Stimulated activated naive CD8-positive, alpha-beta T cell treated with anti-CD3 and anti-CD28 coated beads, Interleukin-15, Interleukin-2, amounts not matched to agents 100 ng/mL and 50 ng/mL, for 24 hours (primary cell): ENCODE measurements around the gene ATP6V0E1.
"Not testable (repeated sequence)": the region's sequence is repeated elsewhere in the genome, so short reads cannot be mapped to it uniquely, and the experiment has no call there.

ENCODE experiments used
- H3K27ac Mint-ChIP-seq: one replicate; pipeline ENCODE4 v1.8.0; 2021; ENCODE audit warnings: mild to moderate bottlenecking, mixed read lengths
- H3K27me3 Mint-ChIP-seq: one replicate; pipeline ENCODE4 v1.8.0; 2021; ENCODE audit warnings: mixed read lengths
- H3K36me3 Mint-ChIP-seq: one replicate; pipeline ENCODE4 v1.8.0; 2021; ENCODE audit warnings: low read depth, mixed read lengths
- H3K4me1 Mint-ChIP-seq: one replicate; pipeline ENCODE4 v1.8.0; 2021; ENCODE audit warnings: low read depth, mixed read lengths
- H3K4me3 Mint-ChIP-seq: one replicate; pipeline ENCODE4 v1.8.0; 2021; ENCODE audit warnings: mild to moderate bottlenecking, mixed read lengths
- H3K9me3 Mint-ChIP-seq: one replicate; pipeline ENCODE4 v1.8.0; 2021; ENCODE audit warnings: mixed read lengths

Gene ATP6V0E1

GRCh38 chr5:173004447-173004846, 20.9 kb downstream of the ATP6V0E1 start:
- Mint-ChIP-seq H3K27me3 (no peaks in the 10 kb centered on the region), H3K9me3 (no peaks in the 10 kb centered on the region), H3K4me3 (no peak overlapping the region), H3K4me1 (peaks cover 78% of the 10 kb centered on the region), H3K36me3 (peaks cover 27% of the 10 kb centered on the region), H3K27ac (no peak overlapping the region)

GRCh38 chr5:173010021-173010420, 26.4 kb downstream of the ATP6V0E1 start:
- H3K27ac Mint-ChIP-seq: peak overlapping the region; percentile 74
- H3K4me1 Mint-ChIP-seq: peaks cover 61% of the 10 kb centered on the region
- H3K9me3 Mint-ChIP-seq: no peaks in the 10 kb centered on the region
- peaks cover 18% of the 10 kb centered on the region for H3K36me3 Mint-ChIP-seq
- no peak overlapping the region for H3K4me3 Mint-ChIP-seq
- no peaks in the 10 kb centered on the region for H3K27me3 Mint-ChIP-seq

- Mint-ChIP-seq H3K27me3 (no peaks in the 10 kb centered on the region), H3K27ac (peak overlapping the region; percentile 16), H3K4me1 (peaks cover 64% of the 10 kb centered on the region), H3K9me3 (no peaks in the 10 kb centered on the region), H3K36me3 (peaks cover 18% of the 10 kb centered on the region), H3K4me3 (no peak overlapping the region)
Observed at GRCh38 chr5:173010547-173011464, 27.2 kb downstream of the ATP6V0E1 start.

- Mint-ChIP-seq H3K27me3 (no peaks in the 10 kb centered on the region), H3K4me3 (no peak overlapping the region), H3K27ac (no peak overlapping the region), H3K4me1 (peaks cover 70% of the 10 kb centered on the region), H3K36me3 (peaks cover 20% of the 10 kb centered on the region), H3K9me3 (no peaks in the 10 kb centered on the region)
Observed at GRCh38 chr5:173011566-173011965, 28.0 kb downstream of the ATP6V0E1 start.

- Mint-ChIP-seq H3K27me3 (no peaks in the 10 kb centered on the region), H3K9me3 (no peaks in the 10 kb centered on the region), H3K36me3 (peaks cover 26% of the 10 kb centered on the region), H3K4me3 (no peak overlapping the region), H3K4me1 (peaks cover 66% of the 10 kb centered on the region), H3K27ac (no peak overlapping the region)
Observed at GRCh38 chr5:173012882-173013281, 29.3 kb downstream of the ATP6V0E1 start.

- H3K9me3 Mint-ChIP-seq: no peaks in the 10 kb centered on the region
- peaks cover 33% of the 10 kb centered on the region for H3K36me3 Mint-ChIP-seq
- peaks cover 59% of the 10 kb centered on the region for H3K4me1 Mint-ChIP-seq
- no peak overlapping the region for H3K4me3 Mint-ChIP-seq
- H3K27me3 Mint-ChIP-seq: no peaks in the 10 kb centered on the region
- H3K27ac Mint-ChIP-seq: no peak overlapping the region
Observed at GRCh38 chr5:173014671-173015070, 31.1 kb downstream of the ATP6V0E1 start.

- Mint-ChIP-seq H3K4me1 (peaks cover 56% of the 10 kb centered on the region), H3K27ac (no peak overlapping the region), H3K9me3 (no peaks in the 10 kb centered on the region), H3K4me3 (no peak overlapping the region), H3K36me3 (peaks cover 34% of the 10 kb centered on the region), H3K27me3 (no peaks in the 10 kb centered on the region)
Observed at GRCh38 chr5:173015192-173015591, 31.6 kb downstream of the ATP6V0E1 start.

- Mint-ChIP-seq H3K4me3 (no peak overlapping the region), H3K4me1 (peaks cover 51% of the 10 kb centered on the region), H3K27me3 (no peaks in the 10 kb centered on the region), H3K9me3 (no peaks in the 10 kb centered on the region), H3K36me3 (peaks cover 35% of the 10 kb centered on the region), H3K27ac (peak overlapping the region; percentile 83)
Observed at GRCh38 chr5:173015598-173016455, 32.3 kb downstream of the ATP6V0E1 start.

- Mint-ChIP-seq H3K27ac (peak overlapping the region; percentile 83), H3K4me1 (peaks cover 46% of the 10 kb centered on the region), H3K36me3 (peaks cover 41% of the 10 kb centered on the region), H3K27me3 (no peaks in the 10 kb centered on the region), H3K9me3 (no peaks in the 10 kb centered on the region), H3K4me3 (no peak overlapping the region)
Observed at GRCh38 chr5:173016598-173017046, 33.1 kb downstream of the ATP6V0E1 start.

- H3K27me3 Mint-ChIP-seq, H3K9me3 Mint-ChIP-seq, H3K4me3 Mint-ChIP-seq: not testable (repeated sequence)
- Mint-ChIP-seq H3K36me3 (peaks cover 40% of the 10 kb centered on the region), H3K27ac (peak overlapping the region; percentile 83), H3K4me1 (peaks cover 41% of the 10 kb centered on the region)
Observed at GRCh38 chr5:173017087-173017486, 33.5 kb downstream of the ATP6V0E1 start.

- Mint-ChIP-seq H3K27me3 (no peaks in the 10 kb centered on the region), H3K36me3 (peaks cover 46% of the 10 kb centered on the region)
Observed at GRCh38 chr5:173018358-173018757, 34.8 kb downstream of the ATP6V0E1 start.

GRCh38 chr5:173020154-173020581, 36.6 kb downstream of the ATP6V0E1 start:
- Mint-ChIP-seq H3K27me3 (no peaks in the 10 kb centered on the region), H3K4me3 (no peak overlapping the region), H3K4me1 (peaks cover 27% of the 10 kb centered on the region), H3K27ac (peak overlapping the region; percentile 41), H3K9me3 (no peaks in the 10 kb centered on the region), H3K36me3 (peaks cover 54% of the 10 kb centered on the region)

More at GRCh38 chr5:173018358-173018757, 34.8 kb downstream of the ATP6V0E1 start:
- Mint-ChIP-seq H3K9me3 (no peaks in the 10 kb centered on the region), H3K27ac (peak overlapping the region; percentile 20), H3K4me1 (peaks cover 35% of the 10 kb centered on the region), H3K4me3 (no peak overlapping the region)

GRCh38 chr5:173020643-173021042, 37.1 kb downstream of the ATP6V0E1 start:
- Mint-ChIP-seq H3K36me3 (peaks cover 56% of the 10 kb centered on the region), H3K27ac (no peak overlapping the region), H3K4me3 (no peak overlapping the region)

GRCh38 chr5:173025651-173026050, 42.1 kb downstream of the ATP6V0E1 start:
- Mint-ChIP-seq H3K4me3 (no peak overlapping the region), H3K36me3 (peaks cover 38% of the 10 kb centered on the region), H3K4me1 (no peaks in the 10 kb centered on the region), H3K27ac (no peak overlapping the region), H3K27me3 (no peaks in the 10 kb centered on the region), H3K9me3 (no peaks in the 10 kb centered on the region)

More at GRCh38 chr5:173020643-173021042, 37.1 kb downstream of the ATP6V0E1 start:
- no peaks in the 10 kb centered on the region for H3K9me3 Mint-ChIP-seq
- H3K4me1 Mint-ChIP-seq: peaks cover 22% of the 10 kb centered on the region
- H3K27me3 Mint-ChIP-seq: no peaks in the 10 kb centered on the region

- Mint-ChIP-seq H3K9me3 (no peaks in the 10 kb centered on the region), H3K4me3 (no peak overlapping the region), H3K36me3 (peaks cover 20% of the 10 kb centered on the region), H3K4me1 (peaks cover 3% of the 10 kb centered on the region), H3K27ac (peak overlapping the region; percentile 0), H3K27me3 (no peaks in the 10 kb centered on the region)
Observed at GRCh38 chr5:173027905-173028304, 44.3 kb downstream of the ATP6V0E1 start.
